Heart right ventricle (tissue), 16 donors: ENCODE measurements around the gene TPRG1L. TPM values are rescaled to one million over a fixed set of nuclear protein-coding genes. Genes with fewer than 3 reads are reported as not detected.

Source experiments
- ATAC-seq, 8 donors: fragments of 200-7000 bp; cut with Tn5 transposase; one replicate each; pipeline ENCODE4 v1.9.1; 2020; ENCODE audit warnings: mild to moderate bottlenecking in 8 of 8, moderate library complexity in 8 of 8, moderate number of reproducible peaks in 1 of 8
- DNase-seq, 2 donors: peaks; one replicate each; pipeline ENCODE4 v3.0.0-alpha.2; 2020
- H3K27ac ChIP-seq, 10 donors: fragments of 200-600 bp; sonication (generic) in 2 of 10; one replicate each; pipeline versions ENCODE4 v1.5.0 to v1.8.0; 2020 to 2022; ENCODE audit warnings: mild to moderate bottlenecking in 3 of 10
- H3K27me3 ChIP-seq, 7 donors: fragments of 200-600 bp; one replicate each; pipeline ENCODE4 v1.8.0; 2021 to 2022; ENCODE audit warnings: mild to moderate bottlenecking in 2 of 7
- H3K36me3 ChIP-seq, 9 donors: fragments of 200-600 bp; sonication (generic) in 1 of 9; one replicate each; pipeline versions ENCODE4 v1.5.0 to v1.8.0; 2020 to 2022; ENCODE audit warnings: mild to moderate bottlenecking in 2 of 9
- H3K4me1 ChIP-seq, 9 donors: fragments of 200-600 bp; sonication (generic) in 1 of 9; one replicate each; pipeline versions ENCODE4 v1.5.0 to v1.8.0; 2020 to 2022; ENCODE audit warnings: mild to moderate bottlenecking in 4 of 9
- H3K4me3 ChIP-seq, 10 donors: fragments of 200-600 bp; sonication (generic) in 2 of 10; one replicate each; pipeline versions ENCODE4 v1.5.0 to v1.8.0; 2020 to 2022; ENCODE audit warnings: mild to moderate bottlenecking in 7 of 10, moderate library complexity in 2 of 10
- H3K9me3 ChIP-seq, 11 donors: fragments of 200-600 bp in 10 of 11; sonication (generic) in 2 of 11; one replicate each; pipeline versions ENCODE4 v1.5.0 to v1.8.0; 2013 to 2022; ENCODE audit warnings: mild to moderate bottlenecking in 2 of 11, control low read depth in 1 of 11, moderate library complexity in 1 of 11
- WGBS, 2 donors: extraction: QIAGEN DNeasy Blood & Tissue Kit; methylation state at CpG; one replicate each; pipeline ENCODE4 v1.1.7; 2013; ENCODE audit warnings: inconsistent platforms in 1 of 2; 5-methylcytosine and 5-hydroxymethylcytosine counted together
- intact Hi-C, 10 donors: fragments of 100-400 bp; cut with DNase I; formaldehyde crosslinking; loops; one replicate each; pipeline versions ENCODE4 v1.11.1 to v1.14.2; 2022
- polyA plus RNA-seq, 2 donors: library from polyadenylated mRNA; stranded (reverse); fragments of 200-250 nt; gene quantifications; one replicate each; pipeline ENCODE4 v1.2.3, GENCODE V29; 2013
- total RNA-seq, 10 donors: library from RNA; stranded (reverse); fragmentation: NEBNext Ultra II Directional in 3 of 10; extraction: Animal tissue kit (Norgen Biotek cat#: 25700) in 3 of 10; gene quantifications; one replicate each; pipeline versions ENCODE4 v1.2.1 to v1.2.4, GENCODE V29; 2021 to 2023
- TF ChIP-seq, protein P1 (sequence below), 9 donors: fragments of 200-600 bp; sonication (generic) in 2 of 9; IDR thresholded peaks; one replicate each; pipeline versions ENCODE4 v1.5.0 to v1.8.0; 2021 to 2022; ENCODE audit warnings: antibody characterized with exemption in 9 of 9, mild to moderate bottlenecking in 5 of 9, moderate library complexity in 1 of 9
- donor health status: Arrhythmogenic right ventricular cardiomyopathy.
- donor health status: ischemic (EF 13 %, LVEDD 7.1; RV severe dilation, severe dysfunction).
- donor health status: healthy with polysubstance abuse.
- donor health status: DM: no; HTN: yes; CAD: no.
- donor health status: DM: no; HTN: no; CAD: no.
- donor health status: ischemic (EF 25% LVEDD 6.9; RV normal size, moderate dysfunction).
- donor health status: ischemic (EF 25% LVEDD 5.7; RV mildly dilated, moderate dysfunction).
- donor health status: healthy.
- donor health status: DM: yes; HTN: yes; CAD: no.
- donor health status: Ischemic cardiomyopathy.
- donor health status: ischemic (EF 35%, LVEDD 5.7; RV mildly dilated, moderate dysfunction).
- donor health status: nonischemic (EF 11% LVEDD 7.7; RV severe dilation, severe dysfunction).
- donor health status: DM: yes; HTN: yes; CAD: no.
- donor health status: PGD.
- donor health status: ischemic (EF 29% LVEDD 5.4; RV normal size, mild dysfunction).
- donor health status: nonischemic (EF 23%, LVEDD 6.1; RV moderate dilation, normal function).

The TPRG1L gene
- total and polyA plus RNA-seq, 12 donors: 15.1 to 60.7 (median 49.0) TPM

DNA sequence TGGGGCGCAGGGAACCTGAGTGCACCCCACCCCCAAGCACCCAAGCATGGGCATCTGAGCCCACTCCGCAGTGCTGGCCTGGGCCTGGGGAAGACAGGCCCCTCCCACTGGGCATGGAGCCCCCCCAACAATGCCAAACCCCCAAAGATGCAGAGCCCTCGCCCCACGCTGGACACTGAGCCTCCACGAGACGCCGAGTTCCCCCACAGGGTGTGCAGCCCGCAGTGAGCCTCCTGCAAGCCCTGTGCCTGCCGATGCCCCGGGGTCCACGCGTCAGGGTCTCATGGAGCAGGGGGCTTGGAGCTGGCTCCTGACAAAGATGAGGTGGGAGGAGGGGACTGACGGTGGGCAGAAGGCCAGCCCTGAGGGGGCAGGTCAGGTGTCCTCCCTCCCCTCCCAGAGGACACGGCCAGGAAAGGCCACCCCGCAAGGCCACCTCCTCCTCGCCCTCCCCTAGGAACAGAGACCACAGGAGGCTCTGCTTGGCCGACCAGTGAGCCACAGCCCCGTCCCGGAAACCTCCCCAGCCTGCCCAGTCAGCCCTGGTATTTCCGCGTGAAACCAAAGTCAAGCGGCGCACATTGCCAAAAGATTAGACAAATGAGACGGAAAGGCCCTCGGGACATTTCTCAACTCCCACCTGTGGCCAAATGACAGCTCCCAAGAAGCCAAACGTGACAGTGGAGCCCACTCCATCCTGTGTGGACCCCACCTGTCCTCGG is 46.9 kb upstream of the TPRG1L start:
- intact Hi-C loops: no loop called here
- TF ChIP-seq, protein P1, sequence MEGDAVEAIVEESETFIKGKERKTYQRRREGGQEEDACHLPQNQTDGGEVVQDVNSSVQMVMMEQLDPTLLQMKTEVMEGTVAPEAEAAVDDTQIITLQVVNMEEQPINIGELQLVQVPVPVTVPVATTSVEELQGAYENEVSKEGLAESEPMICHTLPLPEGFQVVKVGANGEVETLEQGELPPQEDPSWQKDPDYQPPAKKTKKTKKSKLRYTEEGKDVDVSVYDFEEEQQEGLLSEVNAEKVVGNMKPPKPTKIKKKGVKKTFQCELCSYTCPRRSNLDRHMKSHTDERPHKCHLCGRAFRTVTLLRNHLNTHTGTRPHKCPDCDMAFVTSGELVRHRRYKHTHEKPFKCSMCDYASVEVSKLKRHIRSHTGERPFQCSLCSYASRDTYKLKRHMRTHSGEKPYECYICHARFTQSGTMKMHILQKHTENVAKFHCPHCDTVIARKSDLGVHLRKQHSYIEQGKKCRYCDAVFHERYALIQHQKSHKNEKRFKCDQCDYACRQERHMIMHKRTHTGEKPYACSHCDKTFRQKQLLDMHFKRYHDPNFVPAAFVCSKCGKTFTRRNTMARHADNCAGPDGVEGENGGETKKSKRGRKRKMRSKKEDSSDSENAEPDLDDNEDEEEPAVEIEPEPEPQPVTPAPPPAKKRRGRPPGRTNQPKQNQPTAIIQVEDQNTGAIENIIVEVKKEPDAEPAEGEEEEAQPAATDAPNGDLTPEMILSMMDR (IDR thresholded peaks at IDR 0.05): no peak
- ATAC-seq (peak in 3 of 8 donors; percentile 8 to 32 (median 31)), DNase-seq (no peak)
- Histone ChIP-seq H3K4me1 (peaks cover 0 to 17% (median 0%) of the 10 kb centered on the region in 9 donors), H3K27me3 (peaks cover 0 to 19% (median 0%) of the 10 kb centered on the region in 7 donors), H3K9me3 (no peaks in the 10 kb centered on the region), H3K4me3 (no peak overlapping the region), H3K27ac (no peak overlapping the region), H3K36me3 (no peaks in the 10 kb centered on the region)
- WGBS, 2 donors: 70 to 71% methylated on average over 26 to 27 of the region's 27 CpGs

DNA sequence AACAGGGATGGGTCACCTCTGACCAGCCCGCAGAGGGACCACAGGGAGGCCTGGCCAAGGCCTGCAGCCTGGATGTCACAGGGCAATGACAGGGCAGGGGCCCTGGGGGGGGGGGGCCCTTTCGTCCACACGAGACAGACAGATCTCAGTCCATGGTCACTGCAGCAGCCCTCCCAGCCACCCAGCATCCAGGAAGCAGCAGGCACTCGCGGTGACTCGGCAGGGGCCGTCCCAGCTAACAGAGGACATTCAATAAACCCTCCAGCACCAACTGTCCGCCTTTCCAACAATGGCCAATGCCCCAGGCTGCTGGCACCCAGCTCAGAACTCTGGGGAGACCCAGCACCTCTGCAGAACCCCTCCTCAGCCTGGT is 46.4 kb upstream of the TPRG1L start:
- Histone ChIP-seq H3K4me3 (no peak overlapping the region), H3K9me3 (no peaks in the 10 kb centered on the region), H3K4me1 (peaks cover 0 to 13% (median 0%) of the 10 kb centered on the region in 9 donors), H3K36me3 (no peaks in the 10 kb centered on the region), H3K27me3 (peaks cover 0 to 20% (median 0%) of the 10 kb centered on the region in 7 donors), H3K27ac (no peak overlapping the region)
- TF ChIP-seq, protein P1 (IDR thresholded peaks at IDR 0.05): no peak
- 73 to 82% methylated on average over 8 of the region's 8 CpGs for WGBS, 2 donors
- intact Hi-C loops: no loop called here
- ATAC-seq (no peak), DNase-seq (no peak)

DNA sequence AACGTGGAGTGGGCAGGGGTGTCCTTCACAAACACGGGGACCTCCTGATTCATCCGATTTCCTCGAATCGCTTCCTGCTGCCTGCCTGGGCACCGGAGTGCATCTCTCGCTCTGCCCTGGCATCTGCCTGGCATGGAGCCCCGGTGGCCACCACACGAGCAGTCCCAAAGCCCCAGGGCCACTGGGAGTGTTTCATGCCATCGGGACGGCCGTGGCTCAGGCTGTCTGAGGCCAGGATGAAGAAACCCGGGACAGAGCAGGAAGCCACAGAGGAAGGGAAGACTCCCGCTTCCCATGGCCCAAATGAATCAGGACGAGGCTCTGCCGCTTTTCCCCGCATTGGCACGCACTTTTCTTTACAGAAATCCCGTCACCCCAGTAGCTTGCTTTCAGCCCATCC is 45.9 kb upstream of the TPRG1L start:
- ATAC-seq (peak in 1 of 8 donors; percentile 5), DNase-seq (no peak)
- H3K9me3 ChIP-seq: no peaks in the 10 kb centered on the region
- H3K36me3 ChIP-seq: no peaks in the 10 kb centered on the region
- WGBS, 2 donors: 74 to 78% methylated on average over 19 of the region's 19 CpGs
- H3K27me3 ChIP-seq: peaks cover 0 to 20% (median 0%) of the 10 kb centered on the region in 7 donors
- TF ChIP-seq, protein P1 (IDR thresholded peaks at IDR 0.05): no peak
- peaks cover 0 to 9% (median 0%) of the 10 kb centered on the region in 9 donors for H3K4me1 ChIP-seq
- no peak overlapping the region for H3K27ac ChIP-seq
- no peak overlapping the region for H3K4me3 ChIP-seq
- intact Hi-C loops: no loop called here

DNA sequence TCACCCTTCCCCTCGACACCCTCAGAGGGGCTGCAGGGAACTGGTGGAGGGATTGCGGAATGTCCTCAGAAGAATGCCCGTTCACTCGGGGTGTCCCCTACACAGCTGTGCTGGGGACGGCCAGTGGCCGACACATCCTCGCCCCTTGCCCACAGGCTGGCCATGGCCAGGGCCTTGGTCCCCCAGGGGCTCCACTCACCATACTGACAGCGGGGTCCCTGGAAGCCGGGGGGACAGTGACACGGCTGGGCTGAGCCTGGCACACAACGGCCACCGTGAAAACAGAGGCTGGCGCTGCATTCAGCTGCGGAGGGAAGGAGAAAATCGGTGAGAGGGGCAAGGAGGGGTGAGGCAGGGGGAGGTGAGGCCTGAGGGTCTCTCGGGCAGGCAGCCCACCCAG is 45.2 kb upstream of the TPRG1L start:
- H3K27ac ChIP-seq: no peak overlapping the region
- H3K4me1 ChIP-seq: peaks cover 0 to 9% (median 0%) of the 10 kb centered on the region in 9 donors
- intact Hi-C loops: no loop called here
- H3K9me3 ChIP-seq: no peaks in the 10 kb centered on the region
- H3K4me3 ChIP-seq: no peak overlapping the region
- WGBS, 2 donors: 91 to 94% methylated on average over 15 to 16 of the region's 16 CpGs
- DNase-seq: no peak
- TF ChIP-seq, protein P1 (IDR thresholded peaks at IDR 0.05): no peak
- ATAC-seq: no peak
- no peaks in the 10 kb centered on the region for H3K36me3 ChIP-seq
- peaks cover 0 to 20% (median 0%) of the 10 kb centered on the region in 7 donors for H3K27me3 ChIP-seq
